Astrocyte (in vitro differentiated cells and primary cell): ENCODE measurements around the gene SV2A. TPM values are rescaled to one million over a fixed set of nuclear protein-coding genes. Genes with fewer than 3 reads are reported as not detected.

Experiments used
- DNase-seq: peaks from one replicate; pipeline ENCODE4 v3.0.0-alpha.2; 2010; ENCODE audit warnings: low read depth
- FAIRE-seq: peaks from 2 replicates; lab custom pipeline; 2011; peaks lifted over from hg19 to GRCh38; lab: Jason Lieb, UNC
- H2AFZ ChIP-seq: 2 replicates; pipeline ENCODE4 v1.6.0; 2012; ENCODE audit warnings: low read depth, low read length, inconsistent platforms
- H3K27ac ChIP-seq: 2 replicates; pipeline ENCODE4 v1.5.1; 2011; ENCODE audit warnings: low read depth, low read length, inconsistent platforms
- H3K27me3 ChIP-seq: 2 replicates; pipeline ENCODE4 v1.6.0; 2011; ENCODE audit warnings: low read length, inconsistent platforms; ENCODE audit not compliant: insufficient read depth
- H3K36me3 ChIP-seq: 2 replicates; pipeline ENCODE4 v1.5.1; 2011; ENCODE audit warnings: low read length, inconsistent platforms; ENCODE audit not compliant: insufficient read depth
- H3K4me1 ChIP-seq: 2 replicates; pipeline ENCODE4 v1.5.1; 2011; ENCODE audit warnings: low read length, inconsistent platforms; ENCODE audit not compliant: insufficient read depth
- H3K4me2 ChIP-seq: 2 replicates; pipeline ENCODE4 v1.6.0; 2012; ENCODE audit warnings: low read length, inconsistent platforms
- H3K4me3 ChIP-seq: 2 replicates; pipeline ENCODE4 v1.5.1; 2011; ENCODE audit warnings: low read depth, mild to moderate bottlenecking, low read length, inconsistent platforms; ENCODE audit not compliant: insufficient read depth
- H3K79me2 ChIP-seq: 2 replicates; pipeline ENCODE4 v1.6.0; 2012; ENCODE audit warnings: mild to moderate bottlenecking, low read length, inconsistent platforms; ENCODE audit not compliant: insufficient read depth
- H3K9ac ChIP-seq: 2 replicates; pipeline ENCODE4 v1.6.0; 2012; ENCODE audit warnings: mild to moderate bottlenecking, low read length, inconsistent platforms
- H3K9me3 ChIP-seq: 2 replicates; pipeline ENCODE4 v1.5.1; 2012; ENCODE audit warnings: low read depth, mild to moderate bottlenecking, low read length, inconsistent platforms; ENCODE audit not compliant: insufficient read depth
- H4K20me1 ChIP-seq: 2 replicates; pipeline ENCODE4 v1.6.0; 2012; ENCODE audit warnings: low read length, inconsistent platforms; ENCODE audit not compliant: insufficient read depth
- H3K27ac Mint-ChIP-seq: one replicate; pipeline ENCODE4 v1.8.0; 2021; ENCODE audit warnings: mild to moderate bottlenecking, mixed read lengths; ENCODE audit not compliant: unreplicated experiment
- H3K27me3 Mint-ChIP-seq: one replicate; pipeline ENCODE4 v1.8.0; 2021; ENCODE audit warnings: low read depth, mixed read lengths; ENCODE audit not compliant: unreplicated experiment
- H3K36me3 Mint-ChIP-seq: one replicate; pipeline ENCODE4 v1.8.0; 2021; ENCODE audit warnings: low read depth, mixed read lengths; ENCODE audit not compliant: unreplicated experiment
- H3K4me1 Mint-ChIP-seq: one replicate; pipeline ENCODE4 v1.8.0; 2021; ENCODE audit warnings: low read depth, mixed read lengths; ENCODE audit not compliant: unreplicated experiment
- H3K4me3 Mint-ChIP-seq: one replicate; pipeline ENCODE4 v1.8.0; 2021; ENCODE audit warnings: mild to moderate bottlenecking, moderate library complexity, mixed read lengths; ENCODE audit not compliant: unreplicated experiment
- H3K9me3 Mint-ChIP-seq: one replicate; pipeline ENCODE4 v1.8.0; 2021; ENCODE audit warnings: mild to moderate bottlenecking, mixed read lengths; ENCODE audit not compliant: unreplicated experiment
- EZH2 ChIP-seq: IDR thresholded peaks from 2 replicates; pipeline ENCODE4 v1.6.1; 2012; ENCODE audit warnings: mild to moderate bottlenecking, low read length, inconsistent platforms; ENCODE audit not compliant: insufficient read depth
- total RNA-seq: library from RNA; stranded (reverse); gene quantifications from 2 replicates; pipeline ENCODE4 v1.2.1, GENCODE V29; 2021
- TF ChIP-seq, protein P1 (sequence below): IDR thresholded peaks from 2 replicates; pipeline ENCODE4 v1.5.1; 2011; ENCODE audit warnings: low read depth, mild to moderate bottlenecking, inconsistent platforms, low read length, moderate library complexity; ENCODE audit not compliant: insufficient read depth

SV2A gene
- total RNA-seq, 1 donor from 2014 or later = 6.8 TPM

DNA sequence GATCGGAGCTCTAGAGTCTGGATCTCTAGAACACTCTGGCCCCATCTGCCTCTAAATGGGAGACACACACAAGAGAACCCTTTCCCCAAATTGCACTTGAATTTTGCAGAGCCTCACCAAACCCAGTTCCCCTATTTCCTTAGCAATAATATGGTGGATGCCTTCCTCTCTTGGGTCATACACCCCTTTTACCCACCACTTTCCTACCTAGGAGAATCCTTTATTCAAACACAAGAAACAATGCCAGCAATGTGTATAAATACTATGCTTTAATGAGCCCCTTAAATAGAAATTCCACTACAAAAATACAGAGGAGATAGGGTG is 10.7 kb upstream of the SV2A start:
- Histone ChIP-seq H3K36me3 (peaks cover 28% of the 10 kb centered on the region), H3K4me1 (peaks cover 31% of the 10 kb centered on the region), H2AFZ (peak overlapping the region; percentile 61), H3K9me3 (no peaks in the 10 kb centered on the region), H3K27me3 (no peaks in the 10 kb centered on the region), H3K79me2 (peaks cover 34% of the 10 kb centered on the region), H3K4me3 (peak overlapping the region; percentile 84), H3K4me2 (peak overlapping the region; percentile 92), H4K20me1 (peaks cover 37% of the 10 kb centered on the region), H3K27ac (peak overlapping the region; percentile 88), H3K9ac (peak overlapping the region; percentile 93)
- FAIRE-seq (no peak), DNase-seq (no peak)
- TF ChIP-seq, protein P1, sequence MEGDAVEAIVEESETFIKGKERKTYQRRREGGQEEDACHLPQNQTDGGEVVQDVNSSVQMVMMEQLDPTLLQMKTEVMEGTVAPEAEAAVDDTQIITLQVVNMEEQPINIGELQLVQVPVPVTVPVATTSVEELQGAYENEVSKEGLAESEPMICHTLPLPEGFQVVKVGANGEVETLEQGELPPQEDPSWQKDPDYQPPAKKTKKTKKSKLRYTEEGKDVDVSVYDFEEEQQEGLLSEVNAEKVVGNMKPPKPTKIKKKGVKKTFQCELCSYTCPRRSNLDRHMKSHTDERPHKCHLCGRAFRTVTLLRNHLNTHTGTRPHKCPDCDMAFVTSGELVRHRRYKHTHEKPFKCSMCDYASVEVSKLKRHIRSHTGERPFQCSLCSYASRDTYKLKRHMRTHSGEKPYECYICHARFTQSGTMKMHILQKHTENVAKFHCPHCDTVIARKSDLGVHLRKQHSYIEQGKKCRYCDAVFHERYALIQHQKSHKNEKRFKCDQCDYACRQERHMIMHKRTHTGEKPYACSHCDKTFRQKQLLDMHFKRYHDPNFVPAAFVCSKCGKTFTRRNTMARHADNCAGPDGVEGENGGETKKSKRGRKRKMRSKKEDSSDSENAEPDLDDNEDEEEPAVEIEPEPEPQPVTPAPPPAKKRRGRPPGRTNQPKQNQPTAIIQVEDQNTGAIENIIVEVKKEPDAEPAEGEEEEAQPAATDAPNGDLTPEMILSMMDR = no peak
- TF ChIP-seq EZH2 = no peak
- Mint-ChIP-seq H3K36me3 (peaks cover 40% of the 10 kb centered on the region), H3K4me1 (peaks cover 32% of the 10 kb centered on the region), H3K27me3 (no peaks in the 10 kb centered on the region), H3K4me3 (peak overlapping the region; percentile 100), H3K27ac (peak overlapping the region; percentile 98), H3K9me3 (peaks cover 2% of the 10 kb centered on the region)

DNA sequence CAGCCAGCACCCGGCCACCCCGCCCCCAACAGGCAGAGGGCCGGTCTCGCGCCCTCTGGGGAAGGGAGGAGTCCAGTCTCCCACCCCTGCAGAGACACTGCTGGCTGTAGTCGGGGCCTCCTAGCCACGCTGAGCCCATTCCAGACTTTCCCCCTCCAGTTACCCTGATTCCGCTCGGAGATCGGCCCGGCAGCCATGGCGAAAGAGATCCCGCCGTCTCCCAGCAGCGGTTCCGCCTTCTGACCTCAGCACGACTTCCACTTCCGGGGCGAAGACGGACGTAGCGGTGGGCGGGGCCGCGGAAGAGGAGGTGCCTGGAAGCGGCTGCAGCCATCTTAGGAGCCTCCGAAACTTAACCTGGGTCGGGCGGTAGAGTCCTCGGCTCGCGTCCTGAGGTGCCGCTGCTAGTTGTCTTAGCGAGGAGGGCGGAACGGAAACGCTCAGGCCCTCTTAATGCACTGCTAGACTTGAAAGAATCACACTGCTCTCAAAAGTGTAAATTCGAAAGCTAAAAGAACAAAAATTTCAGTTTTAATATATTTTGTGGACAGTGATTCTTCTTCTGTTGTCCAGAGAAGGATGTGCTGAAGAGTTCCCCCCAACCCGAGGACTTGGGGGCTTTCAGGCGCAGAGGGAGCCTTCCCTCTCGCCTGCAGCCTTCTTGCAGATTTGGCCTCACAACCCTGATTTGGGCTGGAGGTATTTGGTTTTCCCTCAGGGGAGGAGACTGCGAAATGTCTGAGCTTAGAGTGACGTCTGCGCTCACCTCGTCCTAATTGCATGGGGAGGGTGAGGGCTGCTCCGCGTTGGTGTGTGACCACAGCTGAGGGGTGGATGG is 10.1 kb upstream of the SV2A start, which contains the start of gene SF3B4:
Gene SF3B4 (minus strand): TSS at position 241 of the 838 bp plus-strand sequence. CDS start 44 bp downstream, at position 197.
- H3K4me3 ChIP-seq = peak within 1 kb of the TSS; percentile 84
- Mint-ChIP-seq H3K27ac (peak within 1 kb of the TSS; percentile 98), H3K4me3 (peak within 1 kb of the TSS; percentile 100), H3K36me3 (peaks cover 41% of the 10 kb centered on the region), H3K27me3 (no peaks in the 10 kb centered on the region), H3K9me3 (peaks cover 2% of the 10 kb centered on the region), H3K4me1 (peaks cover 32% of the 10 kb centered on the region)
- peak within 1 kb of the TSS; percentile 92 for H3K4me2 ChIP-seq
- no peak for FAIRE-seq
- H4K20me1 ChIP-seq = peaks cover 37% of the 10 kb centered on the region
- H2AFZ ChIP-seq = peak within 1 kb of the TSS; percentile 66
- H3K4me1 ChIP-seq = peaks cover 31% of the 10 kb centered on the region
- H3K27me3 ChIP-seq = no peaks in the 10 kb centered on the region
- peak within 1 kb of the TSS; percentile 88 for H3K27ac ChIP-seq
- peaks cover 34% of the 10 kb centered on the region for H3K79me2 ChIP-seq
- peaks cover 33% of the 10 kb centered on the region for H3K36me3 ChIP-seq
- no peaks in the 10 kb centered on the region for H3K9me3 ChIP-seq
- DNase-seq = peak; percentile 83
- TF ChIP-seq, protein P1 = no peak
- no peak for TF ChIP-seq EZH2
- peak within 1 kb of the TSS; percentile 93 for H3K9ac ChIP-seq
